Stimulated activated CD4-positive, alpha-beta T cell treated with anti-CD3 and anti-CD28 coated beads, Interleukin-15, amount 100 ng/mL, for 1 hour (primary cell): ENCODE data around the gene NUTM1.
A peak's percentile ranks its signal among the peaks of the same experiment; 100 is the strongest.
"Not testable (repeated sequence)": the region's sequence is repeated elsewhere in the genome, so short reads cannot be mapped to it uniquely, and the experiment has no call there.

Experiments used
- DNase-seq, 2 donors: peaks; one replicate each; pipeline ENCODE4 v3.0.0-alpha.2; 2020; ENCODE audit warnings: low read depth in 1 of 2, low spot score in 1 of 2

The NUTM1 gene

GRCh38 chr15:34337557-34338306 is 5.4 kb upstream of the NUTM1 start, which contains the start of gene SLC12A6:
Gene SLC12A6 (minus strand): TSS chr15:34337781. CDS start chr15:34336680, 1,101 bp downstream.
- DNase-seq, result peak; percentile 84 to 87

GRCh38 chr15:34338347-34338746 is 4.8 kb upstream of the NUTM1 start:
- no peak for DNase-seq

- DNase-seq, result no peak
These were observed 3.2 kb upstream of the NUTM1 start for GRCh38 chr15:34339946-34340345.

- DNase-seq, result no peak
These were observed 1.5 kb upstream of the NUTM1 start for GRCh38 chr15:34341381-34342212.

DNA sequence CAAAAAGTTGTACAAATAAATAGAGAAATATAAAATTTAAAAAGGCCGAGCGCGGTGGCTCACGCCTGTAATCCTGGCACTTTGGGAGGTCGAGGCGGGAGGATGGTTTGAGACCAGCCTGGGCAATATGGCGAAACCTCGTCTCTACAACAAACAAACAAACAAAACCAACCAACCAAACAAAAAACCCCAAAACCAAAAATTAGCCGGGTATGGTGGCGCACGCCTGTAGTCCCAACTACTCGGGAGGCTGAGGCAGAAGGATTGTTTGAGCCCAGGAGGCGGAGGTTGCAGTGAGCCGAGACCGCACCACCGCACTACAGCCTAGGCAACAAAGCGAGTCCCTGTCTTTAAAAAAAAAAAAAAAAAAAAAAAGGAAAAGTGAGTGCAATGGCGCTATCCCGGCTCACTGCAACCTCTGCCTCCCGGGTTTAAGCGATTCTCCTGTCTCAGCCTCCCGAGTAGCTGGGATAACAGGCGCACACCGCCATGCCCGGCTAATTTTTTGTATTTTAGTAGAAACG is 840 bp upstream of the NUTM1 start:
- DNase-seq, result not testable (repeated sequence)

- no peak for DNase-seq
These were observed 5.0 kb downstream of the NUTM1 start for GRCh38 chr15:34347951-34348638.

GRCh38 chr15:34348735-34349300 is 5.7 kb downstream of the NUTM1 start:
- DNase-seq, result no peak

- DNase-seq, result no peak
These were observed 6.7 kb downstream of the NUTM1 start for GRCh38 chr15:34349769-34350168.

DNA sequence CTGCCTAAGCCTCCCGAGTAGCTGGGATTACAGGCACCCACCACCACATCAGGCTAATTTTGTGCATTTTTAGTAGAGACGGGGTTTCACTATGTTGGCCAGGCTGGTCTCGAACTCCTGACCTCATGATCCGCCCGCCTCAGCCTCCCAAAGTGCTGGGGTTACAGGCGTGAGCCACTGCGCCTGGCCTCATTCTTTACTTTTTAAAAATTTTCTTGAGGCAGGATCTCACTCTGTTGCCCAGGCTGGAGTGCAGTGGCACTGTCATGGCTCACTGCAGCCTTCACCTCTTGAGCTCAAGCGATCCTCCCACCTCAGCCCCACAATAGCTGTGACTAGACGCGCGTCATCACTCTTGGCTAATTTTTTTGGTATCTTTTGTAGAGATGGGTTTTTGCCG is 9.9 kb downstream of the NUTM1 start:
- DNase-seq, result not testable (repeated sequence)

DNA sequence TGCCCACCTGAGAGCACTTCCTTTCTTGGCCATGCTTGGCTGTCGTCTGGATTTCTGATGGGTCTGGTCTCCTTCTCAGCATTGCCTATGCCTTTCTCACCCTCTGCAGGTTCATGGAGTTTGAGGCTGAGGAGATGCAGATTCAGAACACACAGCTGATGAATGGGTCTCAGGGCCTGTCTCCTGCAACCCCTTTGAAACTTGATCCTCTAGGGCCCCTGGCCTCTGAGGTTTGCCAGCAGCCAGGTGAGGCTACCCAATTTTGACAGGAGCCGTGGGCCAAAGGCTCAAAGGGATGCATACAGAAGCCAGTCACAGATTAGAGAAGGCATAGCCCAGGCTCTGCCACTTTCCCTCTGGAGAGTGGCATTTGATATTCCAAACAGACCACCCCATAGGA is 10.5 kb downstream of the NUTM1 start:
- DNase-seq, result no peak

GRCh38 chr15:34354286-34354685 is 11.2 kb downstream of the NUTM1 start:
- DNase-seq, result no peak

DNA sequence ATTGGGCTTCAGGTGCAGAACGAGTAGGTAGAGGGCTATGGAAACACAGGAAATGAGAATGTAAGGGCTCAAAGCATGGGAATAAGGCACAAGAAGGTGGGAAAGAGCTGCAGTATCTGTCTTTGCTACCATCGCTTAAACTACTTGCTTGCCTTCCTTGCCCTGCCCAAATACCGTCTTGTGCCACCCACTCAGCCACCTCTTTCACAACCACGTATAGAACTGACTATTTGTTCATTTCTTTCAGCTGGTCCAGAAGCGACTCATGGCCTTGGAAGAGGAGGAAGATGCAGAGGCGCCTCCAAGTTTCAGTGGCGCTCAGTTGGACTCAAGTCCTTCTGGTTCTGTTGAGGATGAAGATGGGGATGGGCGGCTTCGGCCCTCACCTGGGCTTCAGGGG is 12.1 kb downstream of the NUTM1 start:
- no peak for DNase-seq

- DNase-seq, result no peak
These were observed 14.5 kb downstream of the NUTM1 start for GRCh38 chr15:34357653-34358052.

- DNase-seq, result no peak
These were observed 15.3 kb downstream of the NUTM1 start for GRCh38 chr15:34358367-34358766.

DNA sequence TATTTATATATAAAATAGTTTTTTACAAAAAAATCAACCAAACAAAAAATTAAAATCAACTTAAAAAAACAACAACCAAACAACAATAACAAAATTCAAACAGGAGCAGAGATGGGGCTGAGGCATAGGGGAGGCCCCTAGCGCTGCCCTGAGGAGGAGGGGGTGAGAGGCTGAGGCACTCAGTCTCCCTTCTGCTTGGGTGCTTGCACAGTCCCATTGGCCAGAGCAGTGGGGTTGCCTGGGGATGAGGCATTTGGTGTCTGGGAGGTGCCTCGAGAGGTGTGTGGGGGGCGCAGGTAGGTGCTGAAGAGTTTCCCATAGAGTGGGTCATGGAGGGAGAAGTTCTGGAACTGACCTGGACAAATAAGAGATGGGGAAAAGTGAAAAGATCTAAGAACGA is 15.8 kb downstream of the NUTM1 start:
- DNase-seq, result no peak

- DNase-seq, result no peak
These were observed 16.3 kb downstream of the NUTM1 start for GRCh38 chr15:34359416-34359815.

DNA sequence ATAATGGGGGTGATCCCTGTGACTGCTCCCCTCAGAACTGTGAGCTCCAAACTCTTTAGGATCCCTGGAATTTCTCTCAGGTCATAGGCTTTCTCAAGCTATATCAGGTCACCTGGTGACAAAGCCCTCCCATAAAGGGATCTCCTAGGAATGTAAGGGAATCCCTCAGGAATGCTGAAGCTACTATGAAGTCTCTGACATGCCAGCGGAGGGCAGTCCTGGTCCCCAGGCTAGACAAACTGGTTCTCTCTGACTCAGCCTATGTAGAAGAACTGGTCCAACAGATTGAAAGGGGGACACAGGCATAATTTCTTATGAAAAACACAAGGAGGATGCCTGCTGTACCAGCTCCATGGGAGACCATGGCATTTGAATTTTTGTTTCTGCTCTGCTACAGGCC is 17.2 kb downstream of the NUTM1 start:
- DNase-seq, result no peak

DNA sequence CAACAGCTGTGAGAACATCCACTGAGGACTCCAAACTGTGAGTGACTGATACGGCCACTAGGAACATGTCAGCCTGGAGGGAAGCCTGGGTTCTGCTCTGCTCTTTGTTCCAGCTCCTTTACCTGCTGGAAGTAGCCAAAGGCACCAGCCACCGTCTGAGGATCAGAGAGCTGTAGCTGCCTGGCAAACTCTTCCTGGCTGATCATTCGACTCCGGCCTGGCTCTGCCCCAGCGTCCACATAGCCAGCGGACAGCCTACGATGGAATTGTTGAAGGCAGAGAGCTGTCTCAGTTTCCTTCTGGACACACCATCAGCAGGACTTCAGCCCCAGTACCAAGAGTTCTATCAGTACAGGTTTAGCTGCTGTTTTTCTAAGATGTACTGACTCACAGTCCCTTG is 18.2 kb downstream of the NUTM1 start:
- no peak for DNase-seq

- DNase-seq, result no peak
These were observed 19.1 kb downstream of the NUTM1 start for GRCh38 chr15:34362047-34362773.

GRCh38 chr15:34364041-34364440 is 20.9 kb downstream of the NUTM1 start:
- DNase-seq, result no peak
